Retina (tissue), 1 donor: Measurements from ENCODE around the gene CENPB.

Source experiments
- DNase-seq: peaks from one replicate; pipeline ENCODE4 v3.0.0-alpha.2; 2016

The CENPB gene

DNA sequence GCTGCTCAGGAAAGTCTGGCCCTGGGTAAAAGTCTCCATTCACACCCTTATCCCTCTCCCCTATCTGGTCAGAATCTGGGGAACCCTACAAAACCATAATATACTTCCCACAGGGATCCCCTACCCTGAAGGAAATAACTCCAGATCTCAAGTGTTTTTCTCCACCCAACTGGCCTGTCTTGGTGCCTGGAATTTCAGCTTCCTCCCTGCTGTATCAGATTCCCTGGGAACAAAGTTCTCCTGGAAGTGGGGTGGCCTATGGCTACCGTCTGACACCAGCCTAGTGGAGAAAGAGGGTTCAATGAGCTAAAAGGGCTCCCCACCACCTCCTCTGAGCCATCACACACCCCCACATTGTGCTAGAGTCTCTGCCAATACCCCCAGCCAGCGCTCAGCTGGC, 39.1 kb downstream of the CENPB start:
- no peak for DNase-seq

GRCh38 chr20:3745686-3746173, 40.8 kb downstream of the CENPB start:
- DNase-seq: no peak

DNA sequence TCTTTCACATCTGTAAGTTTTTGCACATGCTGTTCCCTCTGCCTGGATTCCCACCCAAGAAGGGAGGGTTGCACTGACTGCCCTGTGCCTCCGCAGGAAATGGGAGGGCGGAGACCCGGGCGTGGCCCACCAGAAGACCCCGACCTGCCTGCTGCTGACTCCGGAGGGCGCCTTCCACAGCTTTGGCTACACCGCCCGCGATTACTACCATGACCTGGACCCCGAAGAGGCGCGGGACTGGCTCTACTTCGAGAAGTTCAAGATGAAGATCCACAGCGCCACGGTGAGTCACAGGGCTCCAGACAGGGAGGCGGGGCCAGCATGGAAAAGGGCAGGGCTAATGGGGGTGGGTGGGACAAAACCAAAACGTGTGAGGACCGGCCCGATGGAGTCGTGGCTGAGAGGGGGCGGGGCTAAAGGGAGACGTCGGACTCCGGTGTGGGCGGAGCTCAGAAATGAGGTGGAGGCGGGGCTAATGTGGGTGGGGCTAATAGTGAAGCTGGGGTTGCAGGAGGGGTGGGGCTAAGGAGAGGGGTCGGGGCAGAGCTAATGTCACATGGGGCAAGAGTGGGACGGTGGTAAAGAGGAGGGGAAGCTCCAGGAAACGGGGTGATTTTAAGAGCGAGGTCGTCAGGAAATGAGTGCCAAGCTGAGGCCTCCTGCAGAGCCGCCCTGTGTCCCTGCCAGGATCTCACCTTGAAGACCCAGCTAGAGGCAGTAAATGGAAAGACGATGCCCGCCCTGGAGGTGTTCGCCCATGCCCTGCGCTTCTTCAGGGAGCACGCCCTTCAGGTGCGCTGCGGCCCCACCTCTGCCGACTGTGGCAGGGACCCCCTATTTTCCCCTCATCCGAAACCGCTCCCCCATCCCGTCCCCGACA, 41.5 kb downstream of the CENPB start:
- DNase-seq: no peak

- no peak for DNase-seq
These were observed 42.5 kb downstream of the CENPB start for GRCh38 chr20:3744037-3744436.

GRCh38 chr20:3743251-3743650, 43.3 kb downstream of the CENPB start:
- DNase-seq: no peak

- DNase-seq: no peak
These were observed 44.6 kb downstream of the CENPB start for GRCh38 chr20:3741836-3742458.

DNA sequence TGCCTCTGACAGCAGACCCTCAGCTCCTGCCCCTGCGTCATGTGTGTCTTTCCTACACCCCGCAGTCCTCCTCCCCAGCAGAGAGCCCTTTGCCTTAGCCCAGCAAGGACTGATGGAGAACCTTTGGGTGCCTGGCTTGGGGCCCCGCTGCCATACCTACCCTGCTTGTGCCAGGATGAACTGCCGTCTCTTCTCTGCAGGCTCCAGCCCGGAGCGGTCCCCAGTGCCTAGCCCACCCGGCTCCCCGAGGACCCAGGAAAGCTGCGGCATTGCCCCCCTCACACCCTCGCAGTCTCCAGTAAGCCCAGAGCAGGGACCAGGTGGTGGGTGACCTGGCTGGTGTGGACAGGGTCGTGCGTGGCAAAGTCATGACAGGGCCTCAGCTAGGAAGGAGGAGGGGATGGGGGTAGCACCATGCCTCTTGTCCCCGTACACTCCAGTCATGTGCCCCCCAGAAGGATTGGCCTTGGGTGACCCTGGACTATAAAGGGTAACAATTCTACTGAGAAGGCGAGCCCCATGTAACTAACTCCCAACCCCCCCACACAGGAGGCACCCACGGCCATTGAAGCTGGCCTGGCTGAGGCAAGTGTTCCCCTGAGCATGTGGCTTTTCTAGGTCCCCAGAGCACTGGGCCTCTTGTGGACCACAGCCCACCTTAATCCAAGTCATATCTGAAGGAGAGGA, 45.8 kb downstream of the CENPB start:
- DNase-seq: no peak

DNA sequence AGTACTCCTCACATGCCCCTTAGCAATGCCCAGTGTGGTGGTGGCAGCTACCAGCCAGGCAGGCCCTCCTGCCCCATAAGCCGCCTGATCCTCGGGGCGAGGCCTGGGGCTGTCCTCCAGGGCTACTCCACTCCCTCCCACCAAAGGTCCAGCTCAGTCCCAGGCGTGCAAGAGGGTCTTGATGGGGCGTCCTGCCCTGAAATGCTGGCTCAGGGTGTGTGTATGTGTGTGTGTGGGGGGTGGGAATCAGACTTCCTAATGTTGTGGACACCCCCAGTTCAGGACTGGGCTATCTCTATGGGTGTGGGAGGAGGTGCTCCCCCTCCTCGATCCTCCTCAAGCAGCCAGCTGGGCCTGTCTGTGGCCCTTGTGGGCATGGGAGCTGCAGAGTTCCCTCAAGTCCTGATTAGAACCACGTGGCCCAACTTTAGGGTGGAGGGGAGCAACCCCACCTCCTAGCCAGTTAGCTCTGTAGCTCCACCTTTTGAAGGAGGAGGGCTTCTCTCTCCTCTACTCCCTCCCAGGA, 46.6 kb downstream of the CENPB start:
- DNase-seq: no peak

DNA sequence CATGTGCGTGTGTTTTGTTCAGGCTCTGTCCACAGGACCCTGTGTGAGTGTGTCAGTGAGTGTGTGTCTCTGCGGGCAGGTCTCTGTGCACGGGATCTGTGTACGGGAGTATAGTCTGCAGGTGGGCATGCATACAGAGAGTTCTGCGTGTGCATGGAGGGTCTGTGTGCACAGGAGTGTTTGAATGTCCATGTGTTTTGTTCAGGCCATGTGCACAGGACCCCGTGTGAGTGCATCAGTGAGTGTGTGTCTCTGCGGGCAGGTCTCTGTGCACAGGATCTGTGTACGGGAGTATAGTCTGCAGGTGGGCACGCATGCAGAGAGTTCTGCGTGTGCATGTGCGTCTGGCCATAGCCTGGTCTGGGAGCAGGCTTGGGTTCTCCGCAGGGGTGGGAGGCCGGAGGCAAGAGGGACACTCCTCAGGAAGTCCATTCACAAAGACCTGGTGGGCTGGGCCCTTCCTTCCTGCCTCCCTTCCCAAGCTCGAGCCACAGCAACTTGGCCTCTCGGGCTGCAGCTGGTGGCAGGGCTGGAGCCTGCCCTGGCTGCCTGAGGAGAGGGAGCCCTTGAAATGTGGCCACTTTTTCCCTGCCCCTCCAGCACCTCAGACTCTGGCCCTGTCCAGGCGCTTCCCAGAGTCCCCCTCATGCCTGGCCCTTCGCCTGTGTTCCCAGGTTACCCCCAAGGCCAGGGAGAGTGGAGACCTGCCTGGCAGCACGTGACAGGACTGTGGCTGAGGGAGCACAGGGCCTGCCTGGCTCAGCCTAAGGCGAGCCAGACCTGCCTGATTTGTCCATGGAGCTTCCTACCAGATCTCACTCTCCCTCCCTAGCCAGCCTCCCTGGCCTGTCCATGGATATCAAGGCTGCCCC, 47.2 kb downstream of the CENPB start:
- DNase-seq: no peak

GRCh38 chr20:3738111-3739053, 48.2 kb downstream of the CENPB start:
- no peak for DNase-seq

DNA sequence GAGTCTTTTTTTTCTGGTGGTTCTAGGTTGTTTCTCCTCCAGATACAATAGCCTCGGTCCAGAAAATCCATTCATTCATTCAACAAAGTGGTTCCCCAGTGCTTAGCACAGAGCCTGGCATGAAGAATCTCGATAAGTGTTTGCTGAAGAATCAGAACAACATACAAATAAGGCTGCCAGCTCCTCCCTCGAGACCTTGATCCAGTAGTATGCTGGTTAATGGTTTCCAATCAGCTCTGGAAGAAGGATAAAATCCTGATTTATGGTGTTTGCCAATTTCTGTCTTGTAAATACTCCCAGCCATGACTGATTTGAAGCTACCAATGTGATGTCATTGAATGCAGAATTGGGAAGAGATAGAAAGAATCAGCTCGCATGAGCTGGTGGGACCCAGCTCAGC, 50.8 kb downstream of the CENPB start:
- no peak for DNase-seq

GRCh38 chr20:3734111-3734843, 52.3 kb downstream of the CENPB start:
- no peak for DNase-seq
